HEK293 (cell line): Measurements from ENCODE around the gene INHBB.

ENCODE experiments used
- CTCF ChIA-PET: fragments of 350-600 bp; formaldehyde crosslinking; extraction: SDS; loops from one replicate; lab custom pipeline; 2021; ENCODE audit warnings: antibody characterized with exemption; lab: Yijun Ruan, JAX
- POLR2A ChIA-PET: fragments of 300-600 bp; formaldehyde crosslinking; extraction: SDS; loops from one replicate; lab custom pipeline; 2020; ENCODE audit warnings: antibody characterized with exemption, inconsistent platforms; lab: Yijun Ruan, JAX
- H3K27ac ChIP-seq: fragments of 200-500 bp; sonication (Bioruptor generic); 2 replicates; pipeline ENCODE4 v1.5.1; 2014; ENCODE audit warnings: low read depth, low read length, control low read depth, inconsistent platforms; ENCODE audit errors: extremely low read depth
- H3K36me3 ChIP-seq, 2 experiments: fragments of 200-500 bp in 1 of 2; sonication (Bioruptor generic) in 1 of 2; 1 replicate in 1 of 2; 2 replicates in 1 of 2; pipeline ENCODE4 v1.5.1; 2014 to 2017; ENCODE audit warnings: inconsistent platforms in 2 of 2, low read length in 2 of 2; ENCODE audit not compliant: control insufficient read depth in 2 of 2, insufficient read depth in 1 of 2
- H3K4me1 ChIP-seq: fragments of 200-500 bp; sonication (Bioruptor generic); 2 replicates; pipeline ENCODE4 v1.5.1; 2014; ENCODE audit warnings: mild to moderate bottlenecking, low read length, inconsistent platforms; ENCODE audit not compliant: control insufficient read depth, insufficient read depth
- H3K4me3 ChIP-seq: 2 replicates; pipeline ENCODE4 v1.5.1; 2011; ENCODE audit warnings: low read depth, mild to moderate bottlenecking, control low read depth, low read length, moderate library complexity
- H3K9me3 ChIP-seq: fragments of 200-500 bp; sonication (Bioruptor generic); 2 replicates; pipeline ENCODE4 v1.5.1; 2014; ENCODE audit warnings: low read depth, low read length, inconsistent platforms; ENCODE audit not compliant: control insufficient read depth, insufficient read depth
- ATF2 ChIP-seq: fragments of 450-650 bp; formaldehyde crosslinking; IDR thresholded peaks from 2 replicates; pipeline ENCODE4 v1.5.1; 2016; ENCODE audit warnings: missing biosample characterization, missing genetic modification characterization, low read depth
- GLIS1 ChIP-seq: fragments of 450-650 bp; formaldehyde crosslinking; IDR thresholded peaks from 2 replicates; pipeline ENCODE4 v1.5.1; 2016; ENCODE audit warnings: missing biosample characterization, missing genetic modification characterization
- KLF7 ChIP-seq: fragments of 450-650 bp; formaldehyde crosslinking; IDR thresholded peaks from 2 replicates; pipeline ENCODE4 v1.5.1; 2016; ENCODE audit warnings: missing biosample characterization, missing genetic modification characterization, borderline replicate concordance
- MYNN ChIP-seq: fragments of 450-650 bp; formaldehyde crosslinking; IDR thresholded peaks from 2 replicates; pipeline ENCODE4 v1.5.1; 2016; ENCODE audit warnings: missing biosample characterization, missing genetic modification characterization, borderline replicate concordance
- PRDM6 ChIP-seq: fragments of 450-650 bp; formaldehyde crosslinking; IDR thresholded peaks from 2 replicates; pipeline ENCODE4 v1.5.1; 2017; ENCODE audit warnings: missing biosample characterization, missing genetic modification characterization
- REST ChIP-seq: fragments of 450-650 bp; formaldehyde crosslinking; IDR thresholded peaks from 2 replicates; pipeline ENCODE4 v1.5.1; 2016; ENCODE audit warnings: missing biosample characterization, missing genetic modification characterization
- SCRT2 ChIP-seq: fragments of 450-650 bp; formaldehyde crosslinking; IDR thresholded peaks from 2 replicates; pipeline ENCODE4 v1.5.1; 2016; ENCODE audit warnings: missing biosample characterization, missing genetic modification characterization
- YY2 ChIP-seq: fragments of 450-650 bp; formaldehyde crosslinking; IDR thresholded peaks from 2 replicates; pipeline ENCODE4 v1.5.1; 2016; ENCODE audit warnings: missing biosample characterization, missing genetic modification characterization
- ZNF121 ChIP-seq: fragments of 450-650 bp; formaldehyde crosslinking; IDR thresholded peaks from 2 replicates; pipeline ENCODE4 v1.5.1; 2016; ENCODE audit warnings: missing biosample characterization, missing genetic modification characterization
- ZNF174 ChIP-seq: fragments of 450-650 bp; formaldehyde crosslinking; IDR thresholded peaks from 2 replicates; pipeline ENCODE4 v1.5.0; 2017; ENCODE audit warnings: missing biosample characterization, mild to moderate bottlenecking, missing genetic modification characterization
- ZNF274 ChIP-seq, 2 experiments: fragments of 200-500 bp in 1 of 2; fragments of 450-650 bp in 1 of 2; sonication (Bioruptor generic) in 1 of 2; formaldehyde crosslinking in 1 of 2; IDR thresholded peaks; 2 replicates each; pipeline versions ENCODE4 v1.5.1 to v1.6.1; 2014 to 2016; ENCODE audit warnings: borderline replicate concordance in 1 of 2, inconsistent platforms in 1 of 2, low read length in 1 of 2, missing biosample characterization in 1 of 2, missing genetic modification characterization in 1 of 2
- ZNF416 ChIP-seq: fragments of 450-650 bp; formaldehyde crosslinking; IDR thresholded peaks from 2 replicates; pipeline ENCODE4 v1.5.1; 2016; ENCODE audit warnings: missing biosample characterization, missing genetic modification characterization
- ZNF426 ChIP-seq: fragments of 450-650 bp; formaldehyde crosslinking; IDR thresholded peaks from 2 replicates; pipeline ENCODE4 v1.5.1; 2017; ENCODE audit warnings: missing biosample characterization, missing genetic modification characterization, mild to moderate bottlenecking, inconsistent platforms, moderate library complexity
- ZNF473 ChIP-seq: fragments of 450-650 bp; formaldehyde crosslinking; IDR thresholded peaks from 2 replicates; pipeline ENCODE4 v1.5.1; 2017; ENCODE audit warnings: missing biosample characterization, missing genetic modification characterization
- ZNF624 ChIP-seq: fragments of 450-650 bp; formaldehyde crosslinking; IDR thresholded peaks from 2 replicates; pipeline ENCODE4 v1.5.1; 2017; ENCODE audit warnings: missing biosample characterization, missing genetic modification characterization
- ZNF768 ChIP-seq: fragments of 450-650 bp; formaldehyde crosslinking; IDR thresholded peaks from 2 replicates; pipeline ENCODE4 v1.5.1; 2018; ENCODE audit warnings: missing biosample characterization, mild to moderate bottlenecking, missing genetic modification characterization

Gene INHBB

GRCh38 chr2:120376679-120377640, 31.0 kb downstream of the INHBB start:
- POLR2A ChIA-PET, result interaction anchor here (0.6 kb wide), 1 partner anchor 617 kb away, joined by 11 read pairs; no protein-coding TSS in a partner anchor
- Histone ChIP-seq H3K27ac (no peak overlapping the region), H3K9me3 (no peaks in the 10 kb centered on the region), H3K4me1 (no peaks in the 10 kb centered on the region), H3K4me3 (no peak overlapping the region), H3K36me3 (no peaks in the 10 kb centered on the region)
- CTCF ChIA-PET, result interaction anchor here (0.7 kb wide), 1 partner anchor 623 kb away, joined by 3 read pairs; no protein-coding TSS in a partner anchor
- TF ChIP-seq ZNF473 (tag by site-specific recombination) (no peak), MYNN (tag by site-specific recombination) (no peak), ZNF426 (tag by site-specific recombination) (no peak), ZNF624 (tag by site-specific recombination) (no peak), ZNF416 (tag by site-specific recombination) (no peak)

- POLR2A ChIA-PET, result no interaction called here
- Histone ChIP-seq H3K4me3 (no peak overlapping the region), H3K36me3 (no peaks in the 10 kb centered on the region), H3K9me3 (no peaks in the 10 kb centered on the region), H3K4me1 (no peaks in the 10 kb centered on the region), H3K27ac (no peak overlapping the region)
- CTCF ChIA-PET, result no interaction called here
- TF ChIP-seq ZNF768 (tag by site-specific recombination) (peak; percentile 57), REST (tag by site-specific recombination) (no peak), YY2 (tag by site-specific recombination) (no peak)
These were observed 32.7 kb downstream of the INHBB start for GRCh38 chr2:120378605-120379004.

GRCh38 chr2:120379916-120380893, 34.3 kb downstream of the INHBB start:
- Histone ChIP-seq H3K36me3 (no peaks in the 10 kb centered on the region), H3K27ac (no peak overlapping the region), H3K9me3 (no peaks in the 10 kb centered on the region), H3K4me1 (no peaks in the 10 kb centered on the region), H3K4me3 (no peak overlapping the region)
- ChIA-PET CTCF (no interaction called here), POLR2A (no interaction called here)
- TF ChIP-seq ZNF174 (no peak), ZNF121 (no peak), SCRT2 (tag by site-specific recombination) (peak; percentile 66; the same call in 1 of the 2 replicates)

- ChIA-PET POLR2A (no interaction called here), CTCF (interaction anchor here (0.5 kb wide), 1 partner anchor 63 kb away, joined by 3 read pairs; no protein-coding TSS in a partner anchor)
- Histone ChIP-seq H3K4me3 (no peak overlapping the region), H3K36me3 (no peaks in the 10 kb centered on the region), H3K9me3 (no peaks in the 10 kb centered on the region), H3K4me1 (no peaks in the 10 kb centered on the region), H3K27ac (no peak overlapping the region)
- no peak for TF ChIP-seq PRDM6 (tag by site-specific recombination)
- TF ChIP-seq ZNF274 (IDR thresholded peaks at IDR 0.05; ENCODE audit: low read length), result no peak
- TF ChIP-seq ZNF274 (tag by site-specific recombination; IDR thresholded peaks at IDR 0.05; ENCODE audit: borderline replicate concordance), result no peak
- TF ChIP-seq GLIS1 (tag by site-specific recombination), result no peak
- TF ChIP-seq ATF2 (tag by site-specific recombination), result no peak
- no peak for TF ChIP-seq KLF7 (tag by site-specific recombination)
These were observed 35.3 kb downstream of the INHBB start for GRCh38 chr2:120381192-120381591.
